DOHH2 (cell line): Measurements from ENCODE around the gene COPS3.

Experiments used
- H3F3A ChIP-seq: fragments of 200-600 bp; sonication (generic), shearing (Covaris generic); 2 replicates; pipeline ENCODE4 v1.6.0; 2016; ENCODE audit warnings: antibody characterized with exemption, mild to moderate bottlenecking; ENCODE audit not compliant: control insufficient read depth, insufficient read depth
- H3K27ac ChIP-seq: fragments of 200-600 bp; sonication (generic); 2 replicates; pipeline ENCODE4 v1.5.1; 2014; ENCODE audit warnings: low read depth, mild to moderate bottlenecking, low read length, moderate library complexity
- H3K27me3 ChIP-seq: fragments of 200-600 bp; sonication (generic); 2 replicates; pipeline ENCODE4 v1.6.1; 2014; ENCODE audit warnings: mild to moderate bottlenecking, low read length, mixed read lengths; ENCODE audit not compliant: control insufficient read depth
- H3K36me3 ChIP-seq: fragments of 200-600 bp; sonication (generic); 2 replicates; pipeline ENCODE4 v1.6.1; 2014; ENCODE audit warnings: mild to moderate bottlenecking, low read length, moderate library complexity, mixed read lengths; ENCODE audit not compliant: control insufficient read depth
- H3K4me1 ChIP-seq: fragments of 200-600 bp; sonication (generic); 2 replicates; pipeline ENCODE4 v1.6.1; 2014; ENCODE audit warnings: mild to moderate bottlenecking, low read length, mixed read lengths; ENCODE audit not compliant: control insufficient read depth
- H3K4me2 ChIP-seq: fragments of 200-600 bp; sonication (generic); 2 replicates; pipeline ENCODE4 v1.6.0; 2014; ENCODE audit warnings: mild to moderate bottlenecking, low read length, moderate library complexity
- H3K4me3 ChIP-seq: fragments of 200-600 bp; sonication (generic); 2 replicates; pipeline ENCODE4 v1.5.1; 2014; ENCODE audit warnings: mild to moderate bottlenecking, low read length, mixed read lengths
- H3K79me2 ChIP-seq: fragments of 200-600 bp; sonication (generic); 2 replicates; pipeline ENCODE4 v1.6.1; 2014; ENCODE audit warnings: mild to moderate bottlenecking, low read length, mixed read lengths; ENCODE audit not compliant: control insufficient read depth
- H3K9me2 ChIP-seq: fragments of 200-600 bp; sonication (generic); replicated peaks from 2 replicates; pipeline ENCODE4 v1.6.1; 2014; ENCODE audit warnings: mild to moderate bottlenecking, low read length, mixed read lengths; ENCODE audit not compliant: control insufficient read depth
- H3K9me3 ChIP-seq: fragments of 200-600 bp; sonication (generic); 2 replicates; pipeline ENCODE4 v1.6.1; 2014; ENCODE audit warnings: antibody characterized with exemption, low read length, mixed read lengths; ENCODE audit not compliant: control insufficient read depth, insufficient read depth
- H4K20me1 ChIP-seq: fragments of 200-600 bp; sonication (generic); 2 replicates; pipeline ENCODE4 v1.6.0; 2014; ENCODE audit warnings: low read depth, mild to moderate bottlenecking, antibody characterized with exemption, low read length, moderate library complexity; ENCODE audit not compliant: control insufficient read depth, insufficient read depth
- EZH2phosphoT487 ChIP-seq: fragments of 200-600 bp; sonication (generic); IDR thresholded peaks from 2 replicates; pipeline ENCODE4 v1.6.1; 2017; ENCODE audit warnings: borderline replicate concordance, mild to moderate bottlenecking, antibody characterized with exemption, low read length, moderate library complexity, mixed read lengths
- TF ChIP-seq, protein P1 (sequence below): fragments of 200-600 bp; sonication (generic); IDR thresholded peaks from one replicate; pipeline ENCODE4 v1.5.1; 2014; ENCODE audit warnings: antibody characterized with exemption, mild to moderate bottlenecking, low read depth, low read length; ENCODE audit not compliant: poor library complexity, severe bottlenecking

The COPS3 gene

DNA sequence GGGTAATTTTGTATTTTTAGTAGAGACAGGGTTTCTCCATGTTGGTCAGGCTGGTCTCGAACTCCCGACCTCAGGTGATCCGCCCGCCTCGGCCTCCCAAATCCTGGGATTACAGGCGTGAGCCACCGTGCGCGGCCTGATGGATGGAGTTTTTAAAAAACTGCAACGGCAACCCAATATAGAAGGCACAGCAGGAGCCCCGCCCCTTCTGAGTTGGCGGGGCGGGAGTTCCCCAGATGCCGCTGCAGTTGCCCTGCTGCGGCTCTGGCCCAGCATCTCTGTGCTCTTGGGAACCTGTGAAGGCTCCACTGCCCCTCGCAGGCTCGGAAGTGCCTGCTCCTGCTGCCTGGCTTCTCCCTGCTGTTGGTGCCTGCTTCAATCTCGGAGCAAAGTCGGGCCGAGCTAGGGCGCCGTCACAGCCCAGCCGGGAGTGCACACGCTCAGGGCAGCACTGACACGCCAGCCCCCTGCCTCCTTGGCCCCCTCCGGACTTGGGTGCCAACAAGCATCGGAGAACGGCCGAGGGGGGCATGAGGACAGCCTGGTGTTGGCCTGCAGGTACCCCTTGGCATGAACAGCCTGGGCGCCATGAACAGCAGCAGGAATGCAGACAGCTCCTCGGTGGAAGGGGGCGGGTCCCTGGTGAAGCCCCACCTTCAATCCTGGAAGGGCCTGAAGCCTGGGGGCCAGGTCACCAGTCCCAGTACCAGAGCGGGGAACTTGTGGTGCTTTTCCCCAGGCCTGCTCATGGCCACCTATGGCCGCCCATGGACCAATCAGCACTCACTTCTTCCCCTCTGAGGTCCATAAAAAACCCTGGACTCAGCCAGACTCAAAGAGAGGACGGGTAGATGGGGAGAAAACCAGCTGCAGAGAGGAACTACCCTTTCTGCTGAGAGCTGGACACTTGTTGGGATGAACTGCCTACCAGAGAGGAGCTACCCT is 19.9 kb upstream of the COPS3 start:
- Histone ChIP-seq H3K4me3 (peak overlapping the region; percentile 70), H3K79me2 (peaks cover 15% of the 10 kb centered on the region), H4K20me1 (no peaks in the 10 kb centered on the region), H3F3A (peaks cover 6% of the 10 kb centered on the region), H3K9me3 (no peaks in the 10 kb centered on the region), H3K4me1 (peaks cover 55% of the 10 kb centered on the region), H3K36me3 (no peaks in the 10 kb centered on the region), H3K9me2 (no peaks in the 10 kb centered on the region), H3K27me3 (no peaks in the 10 kb centered on the region), H3K4me2 (peak overlapping the region; percentile 80), H3K27ac (no peak overlapping the region)
- no peak for TF ChIP-seq EZH2phosphoT487
- TF ChIP-seq, protein P1, sequence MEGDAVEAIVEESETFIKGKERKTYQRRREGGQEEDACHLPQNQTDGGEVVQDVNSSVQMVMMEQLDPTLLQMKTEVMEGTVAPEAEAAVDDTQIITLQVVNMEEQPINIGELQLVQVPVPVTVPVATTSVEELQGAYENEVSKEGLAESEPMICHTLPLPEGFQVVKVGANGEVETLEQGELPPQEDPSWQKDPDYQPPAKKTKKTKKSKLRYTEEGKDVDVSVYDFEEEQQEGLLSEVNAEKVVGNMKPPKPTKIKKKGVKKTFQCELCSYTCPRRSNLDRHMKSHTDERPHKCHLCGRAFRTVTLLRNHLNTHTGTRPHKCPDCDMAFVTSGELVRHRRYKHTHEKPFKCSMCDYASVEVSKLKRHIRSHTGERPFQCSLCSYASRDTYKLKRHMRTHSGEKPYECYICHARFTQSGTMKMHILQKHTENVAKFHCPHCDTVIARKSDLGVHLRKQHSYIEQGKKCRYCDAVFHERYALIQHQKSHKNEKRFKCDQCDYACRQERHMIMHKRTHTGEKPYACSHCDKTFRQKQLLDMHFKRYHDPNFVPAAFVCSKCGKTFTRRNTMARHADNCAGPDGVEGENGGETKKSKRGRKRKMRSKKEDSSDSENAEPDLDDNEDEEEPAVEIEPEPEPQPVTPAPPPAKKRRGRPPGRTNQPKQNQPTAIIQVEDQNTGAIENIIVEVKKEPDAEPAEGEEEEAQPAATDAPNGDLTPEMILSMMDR, result no peak

DNA sequence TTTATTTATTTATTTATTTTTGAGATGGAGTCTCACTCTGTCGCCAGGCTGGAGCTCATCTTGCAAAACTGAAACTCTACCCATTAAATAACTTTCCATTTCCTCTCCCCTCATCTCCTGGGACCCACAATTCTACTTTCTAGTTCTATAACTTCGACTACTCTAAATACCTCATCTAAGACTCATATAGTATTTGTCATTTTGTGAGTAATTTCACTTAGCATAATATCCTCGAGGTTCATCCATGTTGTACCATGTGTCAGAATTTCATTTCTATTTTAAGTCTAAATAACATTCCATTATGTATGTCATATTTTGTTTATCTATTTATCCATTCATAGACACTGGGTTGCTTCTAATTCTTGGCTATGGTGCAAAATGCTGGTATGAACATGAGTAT is 17.1 kb upstream of the COPS3 start:
- Histone ChIP-seq H3K27me3 (no peaks in the 10 kb centered on the region), H3K4me2 (no peak overlapping the region), H3K27ac (no peak overlapping the region), H3K4me1 (peaks cover 37% of the 10 kb centered on the region), H3F3A (no peaks in the 10 kb centered on the region), H3K79me2 (no peaks in the 10 kb centered on the region), H3K36me3 (no peaks in the 10 kb centered on the region), H4K20me1 (no peaks in the 10 kb centered on the region), H3K4me3 (no peak overlapping the region), H3K9me2 (no peaks in the 10 kb centered on the region), H3K9me3 (no peaks in the 10 kb centered on the region)
- no peak for TF ChIP-seq EZH2phosphoT487
- TF ChIP-seq, protein P1, result no peak

DNA sequence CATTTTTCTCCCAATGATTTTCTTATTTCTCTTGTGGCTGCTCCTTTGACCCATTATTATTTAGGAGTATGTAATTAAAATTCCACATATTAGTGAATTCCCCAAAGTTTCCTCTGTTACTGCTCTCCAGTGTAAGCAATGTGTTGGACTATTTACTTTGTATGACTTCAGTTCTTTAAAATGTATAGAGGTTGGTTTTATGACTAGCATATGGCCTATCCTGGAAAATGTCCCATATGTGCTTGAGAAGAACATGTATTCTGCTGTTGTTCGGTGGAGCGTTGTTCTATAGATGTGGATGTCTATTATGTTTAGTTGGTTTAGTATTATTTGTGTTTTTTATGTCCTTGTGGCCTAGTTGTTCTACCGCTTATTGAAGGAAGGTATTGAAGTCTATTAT is 16.2 kb upstream of the COPS3 start:
- TF ChIP-seq, protein P1, result no peak
- TF ChIP-seq EZH2phosphoT487, result no peak
- H3K4me3 ChIP-seq, result no peak overlapping the region
- H3K4me1 ChIP-seq, result peaks cover 30% of the 10 kb centered on the region
- no peak overlapping the region for H3K4me2 ChIP-seq
- H4K20me1 ChIP-seq, result no peaks in the 10 kb centered on the region
- H3K36me3 ChIP-seq, result no peaks in the 10 kb centered on the region
- no peaks in the 10 kb centered on the region for H3K27me3 ChIP-seq
- H3F3A ChIP-seq, result no peaks in the 10 kb centered on the region
- no peaks in the 10 kb centered on the region for H3K79me2 ChIP-seq
- H3K9me2 ChIP-seq, result no peaks in the 10 kb centered on the region
- H3K27ac ChIP-seq, result no peak overlapping the region
- no peaks in the 10 kb centered on the region for H3K9me3 ChIP-seq
